H1 (cell line): ENCODE results near the gene NELL2. TPM values are rescaled to one million over a fixed set of nuclear protein-coding genes. Genes with fewer than 3 reads are reported as not detected.

Experiments
- CTCF ChIA-PET: fragments of 300-600 bp; sonication (Branson Sonifier 250); formaldehyde crosslinking; loops from one replicate; lab custom pipeline; 2021; ENCODE audit not compliant: partially characterized antibody; lab: Charles Lee
- POLR2A ChIA-PET: fragments of 300-600 bp; sonication (Branson Sonifier 250); formaldehyde crosslinking; loops from one replicate; lab custom pipeline; 2021; ENCODE audit warnings: inconsistent platforms; ENCODE audit not compliant: partially characterized antibody; lab: Charles Lee
- DNase-seq, 2 experiments: peaks; one replicate each; pipeline versions ENCODE4 v3.0.0 to v3.0.0-alpha.2; 2010 to 2022; ENCODE audit warnings: low spot score in 2 of 2, low read depth in 1 of 2, mixed read lengths in 1 of 2
- FAIRE-seq: peaks from 2 replicates; lab custom pipeline; 2011; peaks lifted over from hg19 to GRCh38; lab: Jason Lieb, UNC
- H2AFZ ChIP-seq: 2 replicates; pipeline ENCODE4 v1.8.1; 2012; ENCODE audit warnings: low read length, inconsistent platforms
- H2AK5ac ChIP-seq: 2 replicates; pipeline ENCODE4 v1.6.1; 2013; ENCODE audit warnings: low read depth, low read length
- H2BK120ac ChIP-seq: replicated peaks from 2 replicates; pipeline ENCODE3; 2013; ENCODE audit warnings: low read depth, low read length, inconsistent platforms
- H2BK12ac ChIP-seq: 2 replicates; pipeline ENCODE4 v1.6.1; 2013; ENCODE audit warnings: low read depth, low read length
- H2BK15ac ChIP-seq: 2 replicates; pipeline ENCODE4 v1.6.1; 2013; ENCODE audit warnings: low read length
- H2BK20ac ChIP-seq: 2 replicates; pipeline ENCODE4 v1.6.1; 2013; ENCODE audit warnings: low read length
- H2BK5ac ChIP-seq: 2 replicates; pipeline ENCODE4 v1.6.1; 2013; ENCODE audit warnings: low read depth, low read length
- H3K14ac ChIP-seq: 2 replicates; pipeline ENCODE4 v1.6.1; 2013; ENCODE audit warnings: inconsistent platforms; ENCODE audit not compliant: insufficient read length
- H3K18ac ChIP-seq: 2 replicates; pipeline ENCODE4 v1.6.1; 2013; ENCODE audit warnings: low read length; ENCODE audit errors: extremely low read depth
- H3K23ac ChIP-seq: 2 replicates; pipeline ENCODE4 v1.6.1; 2013; ENCODE audit warnings: inconsistent platforms; ENCODE audit not compliant: insufficient read length
- H3K23me2 ChIP-seq: 2 replicates; pipeline ENCODE4 v1.6.1; 2013; ENCODE audit warnings: low read depth, low read length
- H3K27ac ChIP-seq: 2 replicates; pipeline ENCODE4 v1.6.1; 2011; ENCODE audit warnings: low read depth, low read length, inconsistent platforms
- H3K27me3 ChIP-seq, 4 experiments: replicated peaks in 1 of 4; 1 replicate in 1 of 4; 2 replicates in 3 of 4; pipeline versions ENCODE4 v1.6.1 to v1.8.1; 2011 to 2013; ENCODE audit warnings: low read length in 3 of 4, mild to moderate bottlenecking in 3 of 4, inconsistent platforms in 2 of 4, mixed read lengths in 2 of 4, moderate library complexity in 1 of 4; ENCODE audit not compliant: control insufficient read depth in 3 of 4, insufficient read depth in 3 of 4; ENCODE audit errors: extremely low read depth in 1 of 4
- H3K36me3 ChIP-seq, 4 experiments: 2 replicates each; pipeline versions ENCODE4 v1.6.1 to v1.8.1; 2011 to 2013; ENCODE audit warnings: mild to moderate bottlenecking in 4 of 4, low read length in 3 of 4, moderate library complexity in 2 of 4, control low read depth in 1 of 4, inconsistent platforms in 1 of 4; ENCODE audit not compliant: insufficient read depth in 4 of 4, control insufficient read depth in 2 of 4
- H3K4ac ChIP-seq: replicated peaks from 2 replicates; pipeline ENCODE3; 2013; ENCODE audit warnings: low read length, low read depth, mixed read lengths, inconsistent platforms; ENCODE audit not compliant: insufficient read length
- H3K4me1 ChIP-seq, 4 experiments: replicated peaks in 1 of 4; 1 replicate in 1 of 4; 2 replicates in 3 of 4; pipeline versions ENCODE4 v1.6.1 to v1.8.1; 2011 to 2013; ENCODE audit warnings: low read length in 3 of 4, inconsistent platforms in 2 of 4, mixed read lengths in 1 of 4; ENCODE audit not compliant: insufficient read depth in 4 of 4, control insufficient read depth in 3 of 4
- H3K4me2 ChIP-seq, 2 experiments: 2 replicates each; pipeline versions ENCODE4 v1.6.1 to v1.8.1; 2011 to 2013; ENCODE audit warnings: low read depth in 2 of 2, low read length in 2 of 2, control low read depth in 1 of 2, inconsistent platforms in 1 of 2, mild to moderate bottlenecking in 1 of 2; ENCODE audit not compliant: insufficient read depth in 1 of 2
- H3K4me3 ChIP-seq, 4 experiments: fragments of 200-600, 300-600 bp in 1 of 4; sonication (generic), shearing (Covaris generic), sonication (Bioruptor Twin) in 1 of 4; 2 replicates each; pipeline versions ENCODE4 v1.5.1 to v1.8.1; 2011 to 2016; ENCODE audit warnings: low read length in 4 of 4, low read depth in 3 of 4, control low read depth in 2 of 4, inconsistent platforms in 2 of 4, mild to moderate bottlenecking in 2 of 4, mixed read lengths in 1 of 4, moderate library complexity in 1 of 4; ENCODE audit not compliant: insufficient read depth in 2 of 4; ENCODE audit errors: extremely low read depth in 1 of 4
- H3K56ac ChIP-seq: replicated peaks from 2 replicates; pipeline ENCODE3; 2013; ENCODE audit warnings: low read depth, mild to moderate bottlenecking, mixed read lengths, low read length, inconsistent platforms; ENCODE audit not compliant: insufficient read length
- H3K79me1 ChIP-seq: 2 replicates; pipeline ENCODE4 v1.6.1; 2013; ENCODE audit warnings: low read depth, low read length, control low read depth
- H3K79me2 ChIP-seq, 2 experiments: 2 replicates each; pipeline versions ENCODE4 v1.6.1 to v1.8.1; 2012 to 2013; ENCODE audit warnings: low read length in 2 of 2, mild to moderate bottlenecking in 2 of 2, inconsistent platforms in 1 of 2; ENCODE audit not compliant: insufficient read depth in 2 of 2, control insufficient read depth in 1 of 2
- H3K9ac ChIP-seq, 4 experiments: replicated peaks in 1 of 4; 1 replicate in 1 of 4; 2 replicates in 3 of 4; pipeline versions ENCODE4 v1.6.1 to v1.8.1; 2011 to 2013; ENCODE audit warnings: low read depth in 3 of 4, low read length in 3 of 4, control low read depth in 2 of 4, mild to moderate bottlenecking in 2 of 4, moderate library complexity in 2 of 4, inconsistent platforms in 1 of 4; ENCODE audit errors: extremely low read depth in 1 of 4
- H3K9me3 ChIP-seq, 2 experiments: 2 replicates each; pipeline versions ENCODE4 v1.6.1 to v1.8.1; 2012 to 2013; ENCODE audit warnings: mild to moderate bottlenecking in 2 of 2, moderate library complexity in 2 of 2, control low read depth in 1 of 2, inconsistent platforms in 1 of 2, low read depth in 1 of 2, low read length in 1 of 2, mixed read lengths in 1 of 2; ENCODE audit not compliant: insufficient read depth in 2 of 2
- H4K20me1 ChIP-seq, 2 experiments: replicated peaks in 1 of 2; 2 replicates each; pipeline versions ENCODE3 to v1.8.1; 2011 to 2013; ENCODE audit warnings: inconsistent platforms in 2 of 2, low read length in 2 of 2, mild to moderate bottlenecking in 1 of 2; ENCODE audit not compliant: insufficient read depth in 2 of 2, control insufficient read depth in 1 of 2
- H4K5ac ChIP-seq: 2 replicates; pipeline ENCODE4 v1.6.1; 2013; ENCODE audit warnings: low read length, low read depth, mixed read lengths, inconsistent platforms; ENCODE audit not compliant: insufficient read length
- H4K8ac ChIP-seq: 2 replicates; pipeline ENCODE4 v1.8.0; 2013; ENCODE audit warnings: mild to moderate bottlenecking, moderate library complexity, low read length, inconsistent platforms; ENCODE audit not compliant: insufficient read depth; ENCODE audit errors: extremely low read depth
- H4K91ac ChIP-seq: replicated peaks from 2 replicates; pipeline ENCODE3; 2013; ENCODE audit warnings: low read length, mixed read lengths, inconsistent platforms; ENCODE audit not compliant: insufficient read length
- CBX5 ChIP-seq: fragments of 300-800, 300-1000 bp; sonication (generic); IDR thresholded peaks from 2 replicates; pipeline ENCODE4 v1.7.1; 2016; ENCODE audit warnings: antibody characterized with exemption, low read length, low read depth
- CBX8 ChIP-seq: fragments of 300-800, 300-1000 bp; sonication (generic); IDR thresholded peaks from 2 replicates; pipeline ENCODE4 v1.7.1; 2016; ENCODE audit warnings: low read depth, low read length, borderline replicate concordance
- CEBPB ChIP-seq: IDR thresholded peaks from 2 replicates; pipeline ENCODE4 v1.6.1; 2012; ENCODE audit warnings: low read depth, low read length
- GTF2F1 ChIP-seq: IDR thresholded peaks from 2 replicates; pipeline ENCODE4 v1.6.1; 2012; ENCODE audit warnings: low read depth, low read length, improper control_type of control experiment, borderline replicate concordance
- HDAC2 ChIP-seq, 2 experiments: fragments of 300-600 bp in 1 of 2; sonication (generic) in 1 of 2; IDR thresholded peaks; 2 replicates each; pipeline ENCODE4 v1.6.1; 2011 to 2012; ENCODE audit warnings: low read depth in 2 of 2, low read length in 2 of 2, mild to moderate bottlenecking in 2 of 2, moderate library complexity in 2 of 2, borderline replicate concordance in 1 of 2, inconsistent platforms in 1 of 2
- HDAC6 ChIP-seq: IDR thresholded peaks from one replicate; pipeline ENCODE4 v1.7.1; 2012; ENCODE audit warnings: low read depth, mild to moderate bottlenecking, inconsistent platforms, low read length, moderate library complexity
- SAP30 ChIP-seq: fragments of 300-600 bp; sonication (generic); IDR thresholded peaks from 2 replicates; pipeline ENCODE4 v1.7.1; 2012; ENCODE audit warnings: low read length, moderate library complexity, mild to moderate bottlenecking, inconsistent platforms; ENCODE audit not compliant: insufficient read depth, insufficient replicate concordance
- SUZ12 ChIP-seq: fragments of 200-600 bp; sonication (generic); IDR thresholded peaks from 2 replicates; pipeline ENCODE4 v1.6.1; 2012; ENCODE audit warnings: mild to moderate bottlenecking, inconsistent platforms, low read length, moderate library complexity, mixed read lengths
- WGBS, 2 experiments: shearing (Covaris generic) in 1 of 2; methylation state at CpG; one replicate each; pipeline versions ENCODE4 v1.1.6 to v1.1.7; 2013 to 2015; ENCODE audit warnings: low lambda C conversion rate in 2 of 2, mixed read lengths in 2 of 2, inconsistent platforms in 1 of 2, low coverage in 1 of 2, missing lambda C conversion rate in 1 of 2; ENCODE audit not compliant: insufficient replicate concordance in 2 of 2, insufficient coverage in 1 of 2, insufficient read length in 1 of 2; ENCODE audit errors: extremely low coverage in 1 of 2, missing lambda C conversion rate in 1 of 2; 5-methylcytosine and 5-hydroxymethylcytosine counted together
- polyA plus RNA-seq, 7 experiments: library from polyadenylated mRNA; depleted of rRNA in 3 of 7; stranded (reverse) in 5 of 7; unstranded in 2 of 7; fragments of >200 nt in 5 of 7; fragments of 200-250 nt in 2 of 7; gene quantifications; 1 replicate in 5 of 7; 2 replicates in 1 of 7; 4 replicates in 1 of 7; pipeline versions ENCODE4 v1.2.1 to v1.2.3, GENCODE V29; 2011 to 2013; ENCODE audit warnings: missing spikeins in 2 of 7, mixed read lengths in 2 of 7
- total RNA-seq: library from RNA; stranded (reverse); fragmentation: NEBNext Ultra II Directional; extraction: Animal tissue kit (Norgen Biotek cat#: 25700); gene quantifications from 2 replicates; pipeline ENCODE4 v1.2.1, GENCODE V29; 2021
- TF ChIP-seq, protein P1 (sequence below): IDR thresholded peaks from 2 replicates; pipeline ENCODE4 v1.6.1; 2012; ENCODE audit warnings: inconsistent platforms

Gene NELL2
- total and polyA plus RNA-seq, 2 of the 8 experiments (the other 6 are each of a cell fraction or from before 2014, with no cell fraction given): 54.2 to 56.8 TPM

GRCh38 chr12:44502681-44503080, 373.4 kb downstream of the NELL2 start:
- Histone ChIP-seq H2BK20ac (no peak overlapping the region), H2BK15ac (no peak overlapping the region), H3K9ac (no peak overlapping the region), H3K27ac (no peak overlapping the region), H3K9me3 (peaks cover 0 to 10% of the 10 kb centered on the region in 2 experiments; a peak in 1 of 4 replicates), H3K4ac (no peak overlapping the region), H2BK120ac (no peak overlapping the region), H3K79me1 (no peaks in the 10 kb centered on the region), H2AK5ac (no peak overlapping the region), H4K8ac (no peak overlapping the region), H3K79me2 (no peaks in the 10 kb centered on the region), H3K23ac (no peak overlapping the region), H4K91ac (no peak overlapping the region), H3K14ac (no peak overlapping the region), H3K18ac (no peak overlapping the region), H3K36me3 (no peaks in the 10 kb centered on the region; a peak in 1 of 8 replicates), H3K4me3 (no peak overlapping the region), H3K27me3 (no peaks in the 10 kb centered on the region), H4K20me1 (no peaks in the 10 kb centered on the region), H2BK5ac (no peak overlapping the region; the same call in 1 of the 2 replicates), H2BK12ac (no peak overlapping the region), H3K23me2 (no peaks in the 10 kb centered on the region), H3K4me2 (no peak overlapping the region), H3K4me1 (no peaks in the 10 kb centered on the region), H2AFZ (no peak overlapping the region), H3K56ac (no peak overlapping the region), H4K5ac (no peak overlapping the region)
- WGBS, 2 experiments: 91% methylated on average over 14 of the region's 14 CpGs; no CpG with 5 or more reads in 1 of the 2 experiments
- POLR2A ChIA-PET: no interaction called here
- FAIRE-seq: no peak
- TF ChIP-seq SUZ12 (no peak), GTF2F1 (no peak), CBX5 (no peak), HDAC6 (no peak), SAP30 (no peak), HDAC2 (IDR thresholded peaks at IDR 0.05; ENCODE audit: borderline replicate concordance in 1 of 2, low read depth in 2 of 2, low read length in 2 of 2) (no peak), CBX8 (no peak), CEBPB (no peak)
- TF ChIP-seq, protein P1, sequence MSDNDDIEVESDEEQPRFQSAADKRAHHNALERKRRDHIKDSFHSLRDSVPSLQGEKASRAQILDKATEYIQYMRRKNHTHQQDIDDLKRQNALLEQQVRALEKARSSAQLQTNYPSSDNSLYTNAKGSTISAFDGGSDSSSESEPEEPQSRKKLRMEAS: no peak
- DNase-seq: no peak
- CTCF ChIA-PET: interaction anchor here (0.9 to 2.6 kb wide), 6 partner anchors 7 to 152 kb away, joined by 3 to 11 read pairs (median 4); no protein-coding TSS in a partner anchor
